ENCODE results near the gene CYB561D2.

The CYB561D2 gene

DNA sequence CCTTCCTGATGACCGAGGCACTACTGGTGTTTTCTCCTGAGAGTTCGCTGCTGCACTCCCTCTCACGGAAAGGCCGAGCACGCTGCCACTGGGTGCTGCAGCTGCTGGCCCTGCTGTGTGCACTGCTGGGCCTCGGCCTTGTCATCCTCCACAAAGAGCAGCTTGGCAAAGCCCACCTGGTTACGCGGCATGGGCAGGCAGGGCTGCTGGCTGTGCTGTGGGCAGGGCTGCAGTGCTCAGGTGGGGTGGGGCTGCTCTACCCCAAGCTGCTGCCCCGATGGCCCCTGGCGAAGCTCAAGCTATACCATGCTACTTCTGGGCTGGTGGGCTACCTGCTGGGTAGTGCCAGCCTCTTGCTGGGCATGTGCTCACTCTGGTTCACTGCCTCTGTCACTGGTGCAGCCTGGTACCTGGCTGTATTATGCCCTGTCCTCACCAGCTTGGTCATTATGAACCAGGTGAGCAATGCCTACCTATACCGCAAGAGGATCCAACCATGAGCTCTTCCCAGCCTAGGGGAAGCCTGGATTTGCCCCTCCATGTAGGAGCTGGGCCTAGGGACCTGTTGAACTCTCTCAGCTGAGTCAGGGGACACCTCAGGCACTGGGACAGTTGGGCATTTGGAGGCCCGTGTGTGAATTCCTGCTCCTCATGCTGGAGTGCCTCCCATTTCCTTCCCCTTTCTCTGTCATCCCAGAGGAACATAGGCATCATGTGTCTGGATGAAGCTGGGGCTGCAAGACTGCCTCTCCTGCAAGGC, 2.8 kb downstream of the CYB561D2 start:
- H3K27me3 ChIP-seq (ENCODE audit: low read length), result no peaks in the 10 kb centered on the region
- no peak overlapping the region for H3K9ac ChIP-seq (ENCODE audit: low read length)
- H3K36me3 ChIP-seq (ENCODE audit: low read length), result no peaks in the 10 kb centered on the region
- H4K20me1 ChIP-seq (ENCODE audit: low read depth, low read length), result no peaks in the 10 kb centered on the region
- no peak overlapping the region for H2AFZ ChIP-seq (ENCODE audit: low read depth, low read length, severe bottlenecking)
- no peak overlapping the region for H3K27ac ChIP-seq (ENCODE audit: low read depth, low read length)
- peaks cover 37% of the 10 kb centered on the region for H3K79me2 ChIP-seq (ENCODE audit: insufficient read depth, low read length)
- H3F3A ChIP-seq (ENCODE audit: insufficient read depth), result no peaks in the 10 kb centered on the region; the same call in 1 of the 2 replicates
- no peak for TF ChIP-seq EZH2phosphoT487 (conservative IDR thresholded peaks at IDR 0.05; ENCODE audit: low read length)
- no peak overlapping the region for H3K4me3 ChIP-seq (ENCODE audit: insufficient read depth, low read length, poor library complexity, severe bottlenecking)
- H3K9me2 ChIP-seq (replicated peaks; ENCODE audit: insufficient read depth, low read length), result no peaks in the 10 kb centered on the region
- no peaks in the 10 kb centered on the region for H3K9me3 ChIP-seq (ENCODE audit: insufficient read depth, low read length)
- H3K4me2 ChIP-seq (ENCODE audit: low read depth, low read length, poor library complexity, severe bottlenecking), result no peak overlapping the region

DNA sequence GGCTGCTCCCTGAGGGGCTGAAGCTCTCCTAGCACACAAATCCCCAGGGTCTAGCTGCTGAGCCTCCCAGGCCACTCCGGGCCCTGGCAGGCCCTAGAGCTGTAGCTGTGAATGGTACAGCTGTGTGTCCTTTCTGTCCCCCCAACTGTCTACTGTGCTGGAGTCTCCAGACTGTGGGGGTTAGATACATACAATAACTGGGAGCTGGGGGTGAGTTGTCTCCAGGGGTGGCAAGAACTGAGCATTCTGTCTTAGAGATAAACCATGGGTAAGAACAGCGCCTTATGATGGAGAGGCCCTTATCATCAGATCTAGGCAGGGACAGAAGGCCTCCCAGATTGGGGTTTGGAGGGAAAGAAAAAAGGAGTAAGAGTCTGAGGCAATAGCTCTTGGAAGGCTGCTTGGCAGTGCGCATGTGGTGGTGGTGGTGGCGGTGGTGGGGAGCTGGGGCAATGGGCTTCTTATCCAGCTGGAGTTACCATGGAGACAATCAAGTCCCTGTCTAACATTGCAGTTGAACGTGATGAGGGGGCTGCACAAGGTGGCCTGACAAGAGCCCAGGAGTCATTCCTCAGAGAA, 3.6 kb downstream of the CYB561D2 start:
- Histone ChIP-seq H3K27ac (ENCODE audit: low read depth, low read length) (no peak overlapping the region), H3K9ac (ENCODE audit: low read length) (no peak overlapping the region), H3F3A (ENCODE audit: insufficient read depth) (no peaks in the 10 kb centered on the region; the same call in 1 of the 2 replicates), H3K4me3 (ENCODE audit: insufficient read depth, low read length, poor library complexity, severe bottlenecking) (no peak overlapping the region), H3K9me3 (ENCODE audit: insufficient read depth, low read length) (no peaks in the 10 kb centered on the region), H4K20me1 (ENCODE audit: low read depth, low read length) (no peaks in the 10 kb centered on the region), H3K9me2 (replicated peaks; ENCODE audit: insufficient read depth, low read length) (no peaks in the 10 kb centered on the region), H3K27me3 (ENCODE audit: low read length) (no peaks in the 10 kb centered on the region), H3K79me2 (ENCODE audit: insufficient read depth, low read length) (peaks cover 45% of the 10 kb centered on the region), H2AFZ (ENCODE audit: low read depth, low read length, severe bottlenecking) (no peak overlapping the region), H3K36me3 (ENCODE audit: low read length) (no peaks in the 10 kb centered on the region), H3K4me2 (ENCODE audit: low read depth, low read length, poor library complexity, severe bottlenecking) (no peak overlapping the region)
- TF ChIP-seq, protein P1, sequence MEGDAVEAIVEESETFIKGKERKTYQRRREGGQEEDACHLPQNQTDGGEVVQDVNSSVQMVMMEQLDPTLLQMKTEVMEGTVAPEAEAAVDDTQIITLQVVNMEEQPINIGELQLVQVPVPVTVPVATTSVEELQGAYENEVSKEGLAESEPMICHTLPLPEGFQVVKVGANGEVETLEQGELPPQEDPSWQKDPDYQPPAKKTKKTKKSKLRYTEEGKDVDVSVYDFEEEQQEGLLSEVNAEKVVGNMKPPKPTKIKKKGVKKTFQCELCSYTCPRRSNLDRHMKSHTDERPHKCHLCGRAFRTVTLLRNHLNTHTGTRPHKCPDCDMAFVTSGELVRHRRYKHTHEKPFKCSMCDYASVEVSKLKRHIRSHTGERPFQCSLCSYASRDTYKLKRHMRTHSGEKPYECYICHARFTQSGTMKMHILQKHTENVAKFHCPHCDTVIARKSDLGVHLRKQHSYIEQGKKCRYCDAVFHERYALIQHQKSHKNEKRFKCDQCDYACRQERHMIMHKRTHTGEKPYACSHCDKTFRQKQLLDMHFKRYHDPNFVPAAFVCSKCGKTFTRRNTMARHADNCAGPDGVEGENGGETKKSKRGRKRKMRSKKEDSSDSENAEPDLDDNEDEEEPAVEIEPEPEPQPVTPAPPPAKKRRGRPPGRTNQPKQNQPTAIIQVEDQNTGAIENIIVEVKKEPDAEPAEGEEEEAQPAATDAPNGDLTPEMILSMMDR (IDR thresholded peaks at IDR 0.05; ENCODE audit: insufficient read depth, low read length, poor library complexity, severe bottlenecking), result no peak
- TF ChIP-seq EZH2phosphoT487 (conservative IDR thresholded peaks at IDR 0.05; ENCODE audit: low read length), result no peak

DNA sequence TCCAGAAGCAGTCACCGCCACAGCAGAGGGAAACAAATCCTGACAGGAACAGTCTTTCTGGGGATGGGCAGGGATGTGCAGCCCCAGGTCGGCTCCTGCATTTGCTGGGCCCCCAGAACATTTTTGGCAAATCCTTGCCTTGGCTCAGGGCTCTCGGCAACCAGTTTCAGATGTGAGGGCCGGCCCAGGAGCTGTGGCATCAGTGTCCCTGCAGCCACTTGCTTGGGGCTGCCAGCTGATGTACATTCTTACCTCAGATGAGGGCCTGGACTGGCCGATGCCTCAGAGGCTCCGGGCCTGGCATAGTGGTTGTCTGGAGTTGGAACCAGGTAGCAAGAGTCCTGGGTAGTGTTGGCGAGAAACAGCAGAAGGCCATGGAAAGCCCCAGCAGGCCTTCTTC, 4.2 kb downstream of the CYB561D2 start:
- Histone ChIP-seq H3K9me3 (ENCODE audit: insufficient read depth, low read length) (no peaks in the 10 kb centered on the region), H3K27me3 (ENCODE audit: low read length) (no peaks in the 10 kb centered on the region), H3K4me2 (ENCODE audit: low read depth, low read length, poor library complexity, severe bottlenecking) (no peak overlapping the region), H4K20me1 (ENCODE audit: low read depth, low read length) (no peaks in the 10 kb centered on the region), H2AFZ (ENCODE audit: low read depth, low read length, severe bottlenecking) (no peak overlapping the region), H3K27ac (ENCODE audit: low read depth, low read length) (no peak overlapping the region), H3F3A (ENCODE audit: insufficient read depth) (no peaks in the 10 kb centered on the region; the same call in 1 of the 2 replicates), H3K4me3 (ENCODE audit: insufficient read depth, low read length, poor library complexity, severe bottlenecking) (no peak overlapping the region), H3K9ac (ENCODE audit: low read length) (no peak overlapping the region), H3K79me2 (ENCODE audit: insufficient read depth, low read length) (peaks cover 40% of the 10 kb centered on the region), H3K36me3 (ENCODE audit: low read length) (no peaks in the 10 kb centered on the region), H3K9me2 (replicated peaks; ENCODE audit: insufficient read depth, low read length) (no peaks in the 10 kb centered on the region)
- TF ChIP-seq EZH2phosphoT487 (conservative IDR thresholded peaks at IDR 0.05; ENCODE audit: low read length), result no peak
- TF ChIP-seq, protein P1 (IDR thresholded peaks at IDR 0.05; ENCODE audit: insufficient read depth, low read length, poor library complexity, severe bottlenecking), result no peak

Data from SU-DHL-6 (cell line).